ENCODE results near the gene FLOT1.

- TF ChIP-seq TAF1 (IDR thresholded peaks at IDR 0.05; ENCODE audit: borderline replicate concordance, low read depth, low read length) (no peak), POLR2A (IDR thresholded peaks at IDR 0.05; ENCODE audit: low read depth, low read length) (no peak), POLR2AphosphoS5 (IDR thresholded peaks at IDR 0.05; ENCODE audit: low read depth, low read length) (no peak)
Measured at GRCh38 chr6:30738532-30738931, 4.0 kb downstream of the FLOT1 start.
